ENCODE data around the gene INPP5A. TPM values are rescaled to one million over a fixed set of nuclear protein-coding genes. Genes with fewer than 3 reads are reported as not detected.
"Not testable (repeated sequence)": the region's sequence is repeated elsewhere in the genome, so short reads cannot be mapped to it uniquely, and the experiment has no call there.

The INPP5A gene
- total RNA-seq, 4 donors from 2014 or later: 34.8 to 80.8 (median 52.8) TPM

GRCh38 chr10:132702601-132703418, 165.2 kb downstream of the INPP5A start:
- Histone ChIP-seq H3K9me3 (no peaks in the 10 kb centered on the region), H3K36me3 (peaks cover 0 to 7% (median 0%) of the 10 kb centered on the region in 4 donors), H3K4me3 (no peak overlapping the region), H3K27me3 (no peaks in the 10 kb centered on the region), H3K4me1 (peaks cover 8 to 27% (median 24%) of the 10 kb centered on the region in 4 donors), H3K27ac (no peak overlapping the region)
- DNase-seq: no peak
- TF ChIP-seq POLR2A (IDR thresholded peaks at IDR 0.05) (no peak), EP300 (IDR thresholded peaks at IDR 0.05; ENCODE audit: low read depth) (no peak), CTCF (IDR thresholded peaks at IDR 0.05) (no peak), POLR2AphosphoS5 (IDR thresholded peaks at IDR 0.05) (no peak)
- intact Hi-C loops (cut with DNase I; ENCODE audit: low total_unique reads) (no loop called here), in situ Hi-C loops (cut with MboI; ENCODE audit: low pct_ligation_motif_present in 1 of 4, low pct_unique_long_range_greater_than_20kb in 1 of 4, low sequenced_read_pairs in 3 of 4) (no loop called here)
- WGBS, 2 donors (ENCODE audit: low coverage in 1 of 2): 94% methylated on average over 37 of the region's 37 CpGs; no CpG with 5 or more reads in 1 of the 2 donors

GRCh38 chr10:132703419-132704007, 165.9 kb downstream of the INPP5A start:
- H3K4me1 ChIP-seq: peaks cover 8 to 27% (median 24%) of the 10 kb centered on the region in 4 donors
- H3K9me3 ChIP-seq: no peaks in the 10 kb centered on the region
- intact Hi-C loops (cut with DNase I; ENCODE audit: low total_unique reads) (no loop called here), in situ Hi-C loops (cut with MboI; ENCODE audit: low pct_ligation_motif_present in 1 of 4, low pct_unique_long_range_greater_than_20kb in 1 of 4, low sequenced_read_pairs in 3 of 4) (no loop called here)
- peaks cover 0 to 7% (median 0%) of the 10 kb centered on the region in 4 donors for H3K36me3 ChIP-seq
- H3K4me3 ChIP-seq: no peak overlapping the region
- DNase-seq: no peak
- no peak overlapping the region for H3K27ac ChIP-seq
- TF ChIP-seq CTCF (IDR thresholded peaks at IDR 0.05) (no peak), POLR2A (IDR thresholded peaks at IDR 0.05) (no peak), EP300 (IDR thresholded peaks at IDR 0.05; ENCODE audit: low read depth) (no peak), POLR2AphosphoS5 (IDR thresholded peaks at IDR 0.05) (no peak)
- 92% methylated on average over 24 of the region's 24 CpGs; no CpG with 5 or more reads in 1 of the 2 donors for WGBS, 2 donors (ENCODE audit: low coverage in 1 of 2)
- no peaks in the 10 kb centered on the region for H3K27me3 ChIP-seq

- DNase-seq: no peak
- in situ Hi-C loops (cut with MboI; ENCODE audit: low pct_ligation_motif_present in 1 of 4, low pct_unique_long_range_greater_than_20kb in 1 of 4, low sequenced_read_pairs in 3 of 4) (no loop called here), intact Hi-C loops (cut with DNase I; ENCODE audit: low total_unique reads) (no loop called here)
- TF ChIP-seq EP300 (IDR thresholded peaks at IDR 0.05; ENCODE audit: low read depth) (no peak), POLR2AphosphoS5 (IDR thresholded peaks at IDR 0.05) (no peak), POLR2A (IDR thresholded peaks at IDR 0.05) (no peak), CTCF (IDR thresholded peaks at IDR 0.05) (no peak)
- peaks cover 8 to 27% (median 24%) of the 10 kb centered on the region in 4 donors for H3K4me1 ChIP-seq
- H3K27ac ChIP-seq: no peak overlapping the region
- no peaks in the 10 kb centered on the region for H3K9me3 ChIP-seq
- H3K4me3 ChIP-seq: no peak overlapping the region
- WGBS, 2 donors (ENCODE audit: low coverage in 1 of 2): 96 to 100% methylated on average over 2 to 29 of the region's 29 CpGs
- no peaks in the 10 kb centered on the region for H3K27me3 ChIP-seq
- peaks cover 0 to 7% (median 0%) of the 10 kb centered on the region in 4 donors for H3K36me3 ChIP-seq
Measured at GRCh38 chr10:132704008-132704814, 166.6 kb downstream of the INPP5A start.

- peaks cover 5 to 25% (median 22%) of the 10 kb centered on the region in 4 donors for H3K4me1 ChIP-seq
- WGBS, 2 donors (ENCODE audit: low coverage in 1 of 2): 87% methylated on average over 9 of the region's 9 CpGs; no CpG with 5 or more reads in 1 of the 2 donors
- H3K9me3 ChIP-seq; intact Hi-C loops (cut with DNase I; ENCODE audit: low total_unique reads); H3K27ac ChIP-seq; H3K27me3 ChIP-seq; DNase-seq; in situ Hi-C loops (cut with MboI; ENCODE audit: low pct_ligation_motif_present in 1 of 4, low pct_unique_long_range_greater_than_20kb in 1 of 4, low sequenced_read_pairs in 3 of 4); H3K36me3 ChIP-seq; H3K4me3 ChIP-seq: not testable (repeated sequence)
Measured at GRCh38 chr10:132704815-132705064, 167.2 kb downstream of the INPP5A start.

Measured in transverse colon (tissue), 4 donors.